CMK (cell line): Measurements from ENCODE around the gene TRPC6.
"Not testable (repeated sequence)": the region's sequence is repeated elsewhere in the genome, so short reads cannot be mapped to it uniquely, and the experiment has no call there.

Experiments
- DNase-seq: peaks from one replicate; pipeline ENCODE4 v3.0.0-alpha.2; 2010; ENCODE audit warnings: low read depth

TRPC6 gene

DNA sequence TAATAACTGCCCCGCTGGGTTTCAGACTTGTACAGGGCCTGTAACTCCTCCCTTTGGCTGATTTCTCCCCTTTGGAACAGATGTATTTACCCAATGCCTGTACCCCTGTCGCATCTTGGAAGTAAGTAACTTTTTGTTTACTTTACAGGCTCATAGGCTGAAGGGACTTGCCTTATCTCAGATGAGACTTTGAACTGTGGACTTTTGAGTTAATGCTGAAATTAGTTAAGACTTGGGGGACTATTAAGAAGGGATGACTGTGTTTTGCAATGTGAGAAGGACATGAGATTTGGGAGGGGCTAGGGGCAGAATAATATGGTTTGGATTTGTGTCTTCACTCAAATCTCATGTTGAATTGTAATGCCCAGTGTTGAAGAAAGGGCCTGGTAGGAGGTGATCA is 62.0 kb downstream of the TRPC6 start:
- DNase-seq: no peak

DNA sequence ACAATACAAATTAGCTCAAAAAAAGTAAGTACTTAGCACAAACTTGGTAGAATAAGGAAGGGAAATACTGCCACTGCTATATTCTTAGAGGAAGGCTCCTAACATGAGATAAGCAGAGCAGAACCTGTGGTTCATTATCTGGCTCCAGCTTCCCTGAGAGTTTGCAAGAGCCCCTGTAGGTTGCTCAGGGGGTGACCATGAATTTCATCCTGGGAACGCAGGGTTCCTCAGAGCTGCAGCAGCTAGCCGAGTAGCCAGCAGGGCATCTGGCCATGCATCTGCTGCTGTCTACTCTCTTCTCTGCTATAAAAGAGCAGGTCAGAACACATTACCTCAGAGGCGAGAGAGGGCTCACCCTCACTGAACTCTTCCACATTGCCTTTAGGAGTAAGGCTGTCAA is 67.3 kb downstream of the TRPC6 start:
- peak; percentile 73 for DNase-seq

- no peak for DNase-seq
Observed at GRCh38 chr11:101511065-101511464, 72.7 kb downstream of the TRPC6 start.

- DNase-seq: no peak
Observed at GRCh38 chr11:101510591-101510990, 73.2 kb downstream of the TRPC6 start.

DNA sequence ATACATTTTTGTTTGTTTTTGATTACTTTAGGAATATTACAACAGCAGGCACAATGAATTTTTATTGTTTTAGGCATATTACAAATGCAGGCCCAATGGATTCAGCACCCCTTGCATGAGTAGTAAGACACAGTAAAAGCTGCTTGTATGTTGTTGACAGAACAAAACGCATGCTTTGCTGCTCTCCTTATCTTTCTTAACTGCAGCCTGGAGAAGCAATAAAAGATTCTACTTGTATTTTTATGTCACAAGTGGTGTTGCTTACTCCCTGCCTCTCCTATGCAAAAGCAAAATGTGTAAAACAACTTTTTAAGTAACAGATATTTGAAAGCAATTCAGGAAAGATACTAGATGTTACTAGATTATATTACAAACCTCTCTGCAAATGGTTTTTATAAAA is 73.9 kb downstream of the TRPC6 start:
- DNase-seq: no peak

DNA sequence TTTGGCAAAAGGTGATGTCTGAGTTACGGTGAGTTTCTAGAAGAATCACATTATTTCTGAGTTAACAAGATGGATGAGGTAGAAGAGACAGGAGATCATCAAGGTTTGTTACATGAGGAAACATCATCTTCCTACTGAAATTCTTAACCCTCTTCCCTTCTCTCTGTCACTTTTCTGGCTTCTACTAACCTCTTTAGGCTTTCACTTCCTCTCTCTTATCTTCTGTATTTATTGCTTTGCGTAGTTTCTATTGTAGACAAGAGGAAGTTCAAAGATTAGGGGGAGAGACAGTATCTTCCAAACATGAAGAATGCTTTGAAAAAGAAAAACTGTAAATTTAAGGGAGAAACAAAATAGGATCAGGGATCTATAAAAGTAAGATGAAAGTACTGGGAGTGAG is 75.4 kb downstream of the TRPC6 start:
- no peak for DNase-seq

- no peak for DNase-seq
Observed at GRCh38 chr11:101498891-101499290, 84.9 kb downstream of the TRPC6 start.

DNA sequence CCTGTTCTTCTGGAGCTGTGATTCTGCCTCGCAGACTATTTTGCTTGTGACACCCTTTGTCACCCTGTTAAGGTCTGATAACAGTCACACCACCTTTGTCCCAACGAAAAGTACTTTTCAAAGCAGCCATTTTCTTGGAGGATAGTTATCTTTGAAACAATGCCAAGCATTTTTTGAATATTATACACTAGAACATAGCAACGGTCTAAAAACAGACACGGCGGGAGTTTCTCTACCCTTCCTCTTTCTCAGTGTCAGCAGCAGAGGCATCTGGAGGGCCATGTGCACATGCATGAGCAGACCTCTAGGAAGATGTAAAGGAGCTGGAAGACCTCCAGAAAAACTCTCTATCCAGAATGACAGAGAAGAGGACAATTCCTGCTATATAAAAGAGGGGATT is 86.5 kb downstream of the TRPC6 start:
- DNase-seq: no peak

DNA sequence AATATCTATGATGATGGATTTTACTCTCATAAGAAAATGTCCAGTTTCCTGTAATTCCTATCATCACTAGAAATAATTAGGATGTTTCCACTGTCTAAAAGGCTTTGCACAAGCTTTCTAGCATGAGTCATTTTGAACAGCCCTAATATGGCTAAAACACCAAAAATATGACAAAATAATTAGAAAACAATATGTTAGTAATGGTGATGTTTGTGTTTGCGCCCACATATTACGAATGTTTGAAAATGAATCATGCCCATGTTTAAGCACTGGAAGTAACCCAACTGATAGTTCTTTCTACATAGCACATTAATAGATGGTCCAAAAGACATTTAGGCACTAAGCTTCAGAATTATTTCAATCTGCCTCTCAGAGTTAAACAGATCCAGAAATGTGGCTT is 96.0 kb downstream of the TRPC6 start:
- no peak for DNase-seq

DNA sequence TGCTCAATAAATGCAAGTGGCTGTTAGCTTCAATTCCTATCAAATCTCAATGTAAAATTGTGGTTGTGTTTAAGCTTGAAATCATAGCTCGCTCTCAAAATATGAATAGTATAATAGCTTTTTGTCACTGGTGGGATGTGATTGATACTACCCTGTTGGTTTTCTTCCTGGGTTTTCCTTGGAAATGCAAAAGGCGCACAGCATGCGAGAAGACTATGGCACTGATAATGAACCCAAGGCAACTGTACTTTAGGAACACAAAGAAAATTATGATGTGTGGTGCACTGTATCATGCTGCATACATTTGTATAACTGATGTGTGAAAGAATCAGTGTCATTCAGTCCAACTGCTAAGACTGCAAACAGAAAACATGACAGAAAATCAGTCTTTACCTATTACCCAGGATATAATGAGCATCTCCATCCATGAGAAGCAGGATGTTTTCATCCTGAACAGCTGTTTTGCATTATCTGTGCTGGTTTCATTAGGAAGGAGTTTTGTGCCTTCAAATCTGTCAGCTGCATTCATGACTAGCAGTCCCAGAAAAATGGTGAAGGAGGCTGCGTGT is 101.2 kb downstream of the TRPC6 start:
- no peak for DNase-seq

DNA sequence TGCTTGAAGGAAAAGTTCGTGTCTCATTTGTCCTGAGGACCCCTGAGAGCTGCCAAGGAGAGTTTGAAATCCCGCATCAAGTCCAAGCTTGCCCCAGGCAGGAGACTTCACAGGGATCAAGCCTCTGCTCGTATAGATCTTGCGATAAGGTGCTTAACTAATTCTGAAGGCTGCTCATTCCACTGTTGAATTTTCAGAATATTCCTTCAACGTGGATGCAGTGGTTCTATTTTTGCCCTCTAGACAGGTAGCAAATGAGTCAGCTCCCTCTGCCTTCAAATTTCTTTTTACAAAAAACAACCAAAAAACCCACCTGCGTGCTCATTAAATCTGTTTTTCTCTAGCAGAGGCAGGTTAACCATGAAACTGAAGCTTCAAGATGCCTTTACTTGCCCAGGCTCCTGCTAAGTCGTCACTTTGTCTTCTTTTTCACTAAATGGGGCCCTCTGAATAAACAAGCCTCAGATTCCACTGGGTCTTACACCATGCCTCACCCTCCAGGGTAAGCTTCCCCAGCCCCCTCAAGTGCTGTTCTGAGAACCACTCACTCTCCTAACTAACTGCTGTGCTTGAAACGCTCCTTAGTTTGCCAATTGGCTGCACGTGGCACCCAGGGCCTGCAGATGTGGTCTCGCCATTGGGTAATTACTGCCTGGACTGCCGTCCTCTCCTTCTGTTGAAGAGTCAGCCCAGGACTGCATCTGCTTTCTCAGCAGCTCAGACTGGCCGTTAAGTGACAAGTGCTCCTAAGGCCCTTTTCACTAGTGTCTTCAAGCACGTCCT is 105.0 kb downstream of the TRPC6 start:
- no peak for DNase-seq

DNA sequence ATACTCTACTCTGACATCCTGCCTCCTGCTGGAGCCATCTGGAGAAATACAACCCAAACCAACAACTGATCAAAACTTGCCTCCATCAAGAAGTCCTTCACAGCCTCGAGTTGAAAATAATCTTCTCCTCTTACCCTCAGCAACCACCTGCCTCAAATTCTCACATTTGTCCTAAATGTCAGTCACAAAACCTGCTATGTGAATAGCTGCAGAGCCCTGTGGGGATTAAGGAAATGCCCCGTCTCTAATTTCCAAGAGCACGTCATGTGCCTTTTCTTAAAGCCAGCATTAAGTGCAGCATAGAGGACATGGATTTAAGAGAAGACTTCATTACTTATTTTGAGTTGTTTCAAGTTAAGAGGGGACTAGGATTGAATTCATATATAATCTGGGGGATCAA is 105.9 kb downstream of the TRPC6 start:
- no peak for DNase-seq

- DNase-seq: no peak
Observed at GRCh38 chr11:101476191-101476590, 107.6 kb downstream of the TRPC6 start.

- DNase-seq: no peak
Observed at GRCh38 chr11:101475699-101476098, 108.1 kb downstream of the TRPC6 start.

DNA sequence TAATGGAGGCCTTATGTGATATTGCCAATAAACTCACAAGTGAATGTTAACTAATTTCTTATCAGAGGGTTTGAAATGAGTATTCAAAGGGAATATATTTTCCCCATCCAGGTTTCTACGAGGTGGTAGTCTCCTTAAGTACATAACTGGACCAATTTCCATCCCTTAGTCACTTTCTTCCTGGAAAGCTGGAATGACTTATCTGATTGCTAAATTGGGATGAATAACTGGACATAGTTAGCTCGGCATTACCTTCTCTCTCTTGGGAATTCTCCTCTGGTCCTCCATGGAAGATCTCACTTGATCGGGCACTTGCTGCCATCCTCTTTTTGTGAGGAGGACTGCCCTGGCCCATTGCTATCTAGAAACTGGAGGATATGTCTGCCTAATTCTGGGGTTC is 109.1 kb downstream of the TRPC6 start:
- DNase-seq: no peak

- DNase-seq: no peak
Observed at GRCh38 chr11:101470881-101471520, 112.8 kb downstream of the TRPC6 start.

DNA sequence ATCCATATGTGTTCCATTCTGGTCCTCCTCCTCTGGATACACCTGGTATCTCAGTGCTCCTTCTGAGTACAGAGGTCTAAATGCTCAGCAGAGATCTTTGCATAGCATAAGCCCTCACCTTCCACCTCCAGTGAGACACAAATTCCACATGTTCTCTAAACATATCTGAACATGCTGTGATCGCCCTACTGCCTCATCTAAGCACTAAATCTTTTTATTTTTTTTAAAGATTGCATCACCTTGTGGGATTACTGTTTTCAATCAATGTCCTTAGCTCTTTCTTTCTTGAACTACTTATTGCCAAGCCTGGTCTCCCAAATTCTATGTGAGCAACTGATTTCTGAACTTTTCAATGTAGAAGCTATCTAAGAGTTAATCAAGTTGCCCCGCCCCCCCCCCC is 113.4 kb downstream of the TRPC6 start:
- no peak for DNase-seq

GRCh38 chr11:101466352-101466751 is 117.5 kb downstream of the TRPC6 start:
- DNase-seq: no peak

GRCh38 chr11:101464388-101464787 is 119.4 kb downstream of the TRPC6 start:
- not testable (repeated sequence) for DNase-seq

DNA sequence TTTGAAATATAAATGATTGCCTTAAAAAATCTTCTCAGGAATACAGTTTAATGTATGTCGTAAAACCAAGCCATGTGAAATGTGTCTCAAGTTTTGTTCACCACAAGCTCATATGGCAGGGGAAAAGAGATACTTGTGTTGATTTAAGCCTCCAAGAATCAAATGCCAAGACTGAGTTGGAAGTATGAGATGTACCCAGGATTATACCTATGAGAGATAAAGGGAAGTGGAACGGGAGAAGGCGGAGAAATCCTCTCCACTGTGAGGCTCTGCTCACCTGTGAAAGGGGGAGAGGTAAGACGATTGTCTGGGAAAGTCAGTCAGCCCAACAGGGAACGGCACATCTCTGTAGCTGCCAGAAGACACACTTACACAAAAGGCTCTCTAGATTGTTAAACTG is 124.8 kb downstream of the TRPC6 start:
- no peak for DNase-seq

DNA sequence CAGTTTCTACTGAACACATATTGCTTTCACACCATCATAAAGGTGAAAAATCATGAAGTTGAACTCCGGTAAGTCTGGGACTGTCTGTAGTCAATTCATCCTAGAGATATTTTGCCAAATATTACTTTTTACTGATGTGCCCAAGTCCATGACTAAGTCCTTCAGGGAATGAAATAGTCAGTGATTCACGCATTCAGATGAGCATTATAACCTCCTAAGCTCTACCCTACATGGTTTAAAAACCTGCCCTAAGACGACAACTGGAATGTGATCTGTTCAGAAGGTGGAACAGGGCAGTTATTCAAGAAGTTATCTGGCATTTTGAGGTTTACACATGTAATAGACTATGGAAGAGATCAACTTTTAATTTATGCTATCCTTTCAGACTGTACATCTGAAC is 125.6 kb downstream of the TRPC6 start:
- no peak for DNase-seq

- no peak for DNase-seq
Observed at GRCh38 chr11:101456812-101457211, 127.0 kb downstream of the TRPC6 start.

- DNase-seq: no peak
Observed at GRCh38 chr11:101453682-101454081, 130.1 kb downstream of the TRPC6 start.
